ENCODE results near the gene PLA2G15. TPM values are rescaled to one million over a fixed set of nuclear protein-coding genes. Genes with fewer than 3 reads are reported as not detected.
A peak's percentile ranks its signal among the peaks of the same experiment; 100 is the strongest.

PLA2G15 gene
- total and polyA plus RNA-seq, 2 of the 13 experiments (the other 11 are each of a cell fraction or from before 2014, with no cell fraction given), result 14.4 to 23.7 TPM

DNA sequence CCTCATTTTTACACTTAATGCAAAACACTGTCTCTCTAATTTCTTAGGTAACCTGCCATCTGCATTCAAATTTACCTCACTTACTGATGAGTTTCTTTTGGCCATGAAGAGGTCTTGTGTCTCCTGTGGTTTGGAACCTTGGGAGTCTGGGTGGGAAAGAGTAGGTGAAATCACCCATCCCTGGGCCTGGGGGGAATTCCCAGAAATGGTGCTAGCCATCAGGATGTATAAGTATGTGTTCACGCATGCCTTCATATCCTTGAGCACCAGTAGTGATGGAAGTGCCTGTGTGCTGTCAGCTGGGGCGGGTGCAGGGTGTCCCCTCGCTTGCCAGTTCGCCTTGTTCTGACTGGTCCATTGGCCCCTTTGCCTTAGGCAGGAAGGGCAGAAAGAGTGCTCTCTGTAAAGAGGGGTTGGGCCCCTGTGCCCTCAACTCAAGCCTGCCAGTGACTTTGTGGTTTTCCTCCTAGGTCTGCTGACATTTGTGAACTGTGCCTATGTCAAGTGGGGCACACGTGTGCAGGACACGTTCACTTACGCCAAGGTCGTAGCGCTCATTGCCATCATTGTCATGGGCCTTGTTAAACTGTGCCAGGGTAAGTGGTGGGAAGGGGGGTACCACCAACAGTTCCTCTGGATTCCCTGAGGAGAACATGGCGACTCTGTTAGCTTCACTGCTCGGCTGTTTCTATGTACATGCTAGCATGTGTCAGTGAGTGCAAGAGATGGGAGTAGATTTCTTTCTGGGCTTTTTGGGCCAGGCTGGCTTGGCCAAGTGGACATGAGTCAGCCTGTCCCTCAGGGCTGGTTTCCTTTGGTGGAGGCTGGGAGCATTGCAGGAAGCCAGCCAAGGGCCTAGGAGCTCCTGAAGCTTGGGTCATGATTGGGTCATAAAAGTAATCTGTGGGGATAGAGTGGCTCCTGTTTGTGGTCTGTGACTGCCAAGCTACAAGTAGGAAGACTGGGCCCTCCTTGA, 42.4 kb downstream of the PLA2G15 start:
- Histone ChIP-seq H3K79me2 (ENCODE audit: insufficient read depth, low read length) (peaks cover 40% of the 10 kb centered on the region), H3K4me3 (replicated peaks in 1 of 3; ENCODE audit: insufficient read depth in 1 of 3, low read depth in 2 of 3, low read length in 3 of 3) (no peak overlapping the region), H3K27ac (ENCODE audit: extremely low read length, insufficient read depth, low read length) (no peak overlapping the region), H4K20me1 (ENCODE audit: insufficient read depth, low read length) (no peaks in the 10 kb centered on the region), H3K4me2 (ENCODE audit: low read depth, low read length) (no peak overlapping the region), H3K9ac (ENCODE audit: insufficient read depth, low read depth, low read length) (no peak overlapping the region), H3K36me3 (replicated peaks in 1 of 2; ENCODE audit: control insufficient read depth in 1 of 2, insufficient read depth in 2 of 2, low read length in 2 of 2) (peaks cover 38 to 78% of the 10 kb centered on the region in 2 experiments), H3K27me3 (ENCODE audit: control insufficient read depth in 1 of 2, insufficient read depth in 2 of 2, low read length in 2 of 2) (no peaks in the 10 kb centered on the region), H3K9me3 (ENCODE audit: low read length) (no peaks in the 10 kb centered on the region), H2AFZ (ENCODE audit: low read length) (no peak overlapping the region), H3K4me1 (ENCODE audit: insufficient read depth, low read length) (peaks cover 41% of the 10 kb centered on the region)
- in situ Hi-C loops (cut with HindIII; ENCODE audit: extremely low pct_ligation_motif_present, low pct_unique_long_range_greater_than_20kb), result no loop called here
- 98% methylated on average over 11 of the region's 11 CpGs for WGBS (ENCODE audit: low lambda C conversion rate)
- ChIA-PET POLR2A (interaction anchor here (0.8 to 2.4 kb wide), 2 partner anchors 22 to 24 kb away, joined by 3 to 6 read pairs; partner anchors contain the start of gene SLC7A6), CTCF (ENCODE audit: low intra/inter-chr PET ratio, low total read pairs) (no interaction called here)
- FAIRE-seq (no peak), DNase-seq (ENCODE audit: low spot score) (no peak), ATAC-seq (no peak)
- BruUV-seq (replicated peaks), result no TSS peak
- TF ChIP-seq, protein P1, sequence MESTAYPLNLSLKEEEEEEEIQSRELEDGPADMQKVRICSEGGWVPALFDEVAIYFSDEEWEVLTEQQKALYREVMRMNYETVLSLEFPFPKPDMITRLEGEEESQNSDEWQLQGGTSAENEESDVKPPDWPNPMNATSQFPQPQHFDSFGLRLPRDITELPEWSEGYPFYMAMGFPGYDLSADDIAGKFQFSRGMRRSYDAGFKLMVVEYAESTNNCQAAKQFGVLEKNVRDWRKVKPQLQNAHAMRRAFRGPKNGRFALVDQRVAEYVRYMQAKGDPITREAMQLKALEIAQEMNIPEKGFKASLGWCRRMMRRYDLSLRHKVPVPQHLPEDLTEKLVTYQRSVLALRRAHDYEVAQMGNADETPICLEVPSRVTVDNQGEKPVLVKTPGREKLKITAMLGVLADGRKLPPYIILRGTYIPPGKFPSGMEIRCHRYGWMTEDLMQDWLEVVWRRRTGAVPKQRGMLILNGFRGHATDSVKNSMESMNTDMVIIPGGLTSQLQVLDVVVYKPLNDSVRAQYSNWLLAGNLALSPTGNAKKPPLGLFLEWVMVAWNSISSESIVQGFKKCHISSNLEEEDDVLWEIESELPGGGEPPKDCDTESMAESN (CRISPR knock-in tag; conservative IDR thresholded peaks at IDR 0.05), result 0 out of 2 replicates have a peak, but pooled peaks have one; percentile 27
- TF ChIP-seq NONO (IDR thresholded peaks at IDR 0.05) (no peak), NONO (CRISPR knock-in tag; conservative IDR thresholded peaks at IDR 0.05) (no peak)
- TF ChIP-seq, protein P2, sequence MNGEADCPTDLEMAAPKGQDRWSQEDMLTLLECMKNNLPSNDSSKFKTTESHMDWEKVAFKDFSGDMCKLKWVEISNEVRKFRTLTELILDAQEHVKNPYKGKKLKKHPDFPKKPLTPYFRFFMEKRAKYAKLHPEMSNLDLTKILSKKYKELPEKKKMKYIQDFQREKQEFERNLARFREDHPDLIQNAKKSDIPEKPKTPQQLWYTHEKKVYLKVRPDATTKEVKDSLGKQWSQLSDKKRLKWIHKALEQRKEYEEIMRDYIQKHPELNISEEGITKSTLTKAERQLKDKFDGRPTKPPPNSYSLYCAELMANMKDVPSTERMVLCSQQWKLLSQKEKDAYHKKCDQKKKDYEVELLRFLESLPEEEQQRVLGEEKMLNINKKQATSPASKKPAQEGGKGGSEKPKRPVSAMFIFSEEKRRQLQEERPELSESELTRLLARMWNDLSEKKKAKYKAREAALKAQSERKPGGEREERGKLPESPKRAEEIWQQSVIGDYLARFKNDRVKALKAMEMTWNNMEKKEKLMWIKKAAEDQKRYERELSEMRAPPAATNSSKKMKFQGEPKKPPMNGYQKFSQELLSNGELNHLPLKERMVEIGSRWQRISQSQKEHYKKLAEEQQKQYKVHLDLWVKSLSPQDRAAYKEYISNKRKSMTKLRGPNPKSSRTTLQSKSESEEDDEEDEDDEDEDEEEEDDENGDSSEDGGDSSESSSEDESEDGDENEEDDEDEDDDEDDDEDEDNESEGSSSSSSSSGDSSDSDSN (CRISPR knock-in tag; IDR thresholded peaks at IDR 0.05), result 0 out of 2 replicates have a peak, but pooled peaks have one; percentile 35
- intact Hi-C loops (cut with micrococcal nuclease; ENCODE audit: unreplicated experiment), result no loop called here

All from HepG2 (cell line).